H1 (cell line): ENCODE data around the gene CDPF1.

ENCODE experiments used
- ATF3 ChIP-seq: IDR thresholded peaks from 2 replicates; pipeline ENCODE4 v1.6.1; 2011; ENCODE audit warnings: low read depth, mild to moderate bottlenecking, low read length; ENCODE audit not compliant: insufficient read depth
- CHD7 ChIP-seq: fragments of 300-600 bp; sonication (generic); IDR thresholded peaks from 2 replicates; pipeline ENCODE4 v1.7.1; 2012; ENCODE audit warnings: low read length, moderate library complexity, mild to moderate bottlenecking, inconsistent platforms; ENCODE audit not compliant: insufficient replicate concordance
- CTCF ChIP-seq, 3 experiments: IDR thresholded peaks; 1 replicate in 2 of 3; 2 replicates in 1 of 3; pipeline versions ENCODE4 v1.5.1 to v1.6.1; 2011; ENCODE audit warnings: low read length in 3 of 3, mild to moderate bottlenecking in 3 of 3, inconsistent platforms in 2 of 3, low read depth in 1 of 3, moderate library complexity in 1 of 3; ENCODE audit not compliant: insufficient read depth in 1 of 3; ENCODE audit errors: control extremely low read depth in 1 of 3
- GTF2F1 ChIP-seq: IDR thresholded peaks from 2 replicates; pipeline ENCODE4 v1.6.1; 2012; ENCODE audit warnings: low read depth, low read length, improper control_type of control experiment, borderline replicate concordance
- HDAC6 ChIP-seq: IDR thresholded peaks from one replicate; pipeline ENCODE4 v1.7.1; 2012; ENCODE audit warnings: low read depth, mild to moderate bottlenecking, inconsistent platforms, low read length, moderate library complexity
- JUN ChIP-seq: IDR thresholded peaks from 2 replicates; pipeline ENCODE4 v1.6.1; 2011; ENCODE audit warnings: low read depth, mild to moderate bottlenecking, improper control_type of control experiment, low read length
- POLR2A ChIP-seq, 2 experiments: IDR thresholded peaks; 1 replicate in 1 of 2; 2 replicates in 1 of 2; pipeline ENCODE4 v1.6.1; 2011; ENCODE audit warnings: low read depth in 2 of 2, low read length in 2 of 2, mild to moderate bottlenecking in 2 of 2; ENCODE audit errors: control extremely low read depth in 1 of 2
- POLR2AphosphoS5 ChIP-seq: IDR thresholded peaks from 2 replicates; pipeline ENCODE4 v1.6.1; 2011; ENCODE audit warnings: low read depth, low read length
- RAD21 ChIP-seq, 2 experiments: IDR thresholded peaks in 1 of 2; conservative IDR thresholded peaks in 1 of 2; 2 replicates each; pipeline ENCODE4 v1.6.1; 2011; ENCODE audit warnings: low read depth in 2 of 2, low read length in 2 of 2, improper control_type of control experiment in 1 of 2, inconsistent platforms in 1 of 2, mild to moderate bottlenecking in 1 of 2, moderate library complexity in 1 of 2
- SIN3A ChIP-seq, 2 experiments: IDR thresholded peaks in 1 of 2; conservative IDR thresholded peaks in 1 of 2; 2 replicates each; pipeline ENCODE4 v1.6.1; 2011 to 2012; ENCODE audit warnings: low read length in 2 of 2, improper control_type of control experiment in 1 of 2, low read depth in 1 of 2, mild to moderate bottlenecking in 1 of 2
- SIRT6 ChIP-seq: IDR thresholded peaks from one replicate; pipeline ENCODE4 v1.7.1; 2012; ENCODE audit warnings: low read length, inconsistent platforms
- SP1 ChIP-seq: IDR thresholded peaks from 2 replicates; pipeline ENCODE4 v1.6.1; 2011; ENCODE audit warnings: low read depth, low read length
- SUZ12 ChIP-seq: fragments of 200-600 bp; sonication (generic); IDR thresholded peaks from 2 replicates; pipeline ENCODE4 v1.6.1; 2012; ENCODE audit warnings: mild to moderate bottlenecking, inconsistent platforms, low read length, moderate library complexity, mixed read lengths

GRCh38 chr22:46224898-46225290 is 25.2 kb downstream of the CDPF1 start:
- TF ChIP-seq SIN3A (conservative IDR thresholded peaks at IDR 0.05 in 1 of 2, IDR thresholded peaks at IDR 0.05 in 1 of 2; ENCODE audit: low read depth in 1 of 2, low read length in 2 of 2): no peak
- TF ChIP-seq CHD7: no peak
- no peak for TF ChIP-seq SIRT6
- TF ChIP-seq POLR2AphosphoS5: no peak
- TF ChIP-seq CTCF (IDR thresholded peaks at IDR 0.05; ENCODE audit: control extremely low read depth in 1 of 3, insufficient read depth in 1 of 3, low read depth in 1 of 3, low read length in 3 of 3): no peak
- no peak for TF ChIP-seq RAD21 (IDR thresholded peaks at IDR 0.05 in 1 of 2, conservative IDR thresholded peaks at IDR 0.05 in 1 of 2; ENCODE audit: low read depth in 2 of 2, low read length in 2 of 2)
- TF ChIP-seq HDAC6: no peak
- no peak for TF ChIP-seq POLR2A (IDR thresholded peaks at IDR 0.05; ENCODE audit: control extremely low read depth in 1 of 2, low read depth in 2 of 2, low read length in 2 of 2)
- TF ChIP-seq ATF3: no peak
- TF ChIP-seq SUZ12: no peak
- TF ChIP-seq SP1: no peak
- TF ChIP-seq GTF2F1: no peak
- TF ChIP-seq JUN: no peak
